Measurements from ENCODE around the gene KCNJ9. TPM values are rescaled to one million over a fixed set of nuclear protein-coding genes. Genes with fewer than 3 reads are reported as not detected.

The KCNJ9 gene
- total RNA-seq, 1 donor from 2014 or later, result 0.05 TPM

DNA sequence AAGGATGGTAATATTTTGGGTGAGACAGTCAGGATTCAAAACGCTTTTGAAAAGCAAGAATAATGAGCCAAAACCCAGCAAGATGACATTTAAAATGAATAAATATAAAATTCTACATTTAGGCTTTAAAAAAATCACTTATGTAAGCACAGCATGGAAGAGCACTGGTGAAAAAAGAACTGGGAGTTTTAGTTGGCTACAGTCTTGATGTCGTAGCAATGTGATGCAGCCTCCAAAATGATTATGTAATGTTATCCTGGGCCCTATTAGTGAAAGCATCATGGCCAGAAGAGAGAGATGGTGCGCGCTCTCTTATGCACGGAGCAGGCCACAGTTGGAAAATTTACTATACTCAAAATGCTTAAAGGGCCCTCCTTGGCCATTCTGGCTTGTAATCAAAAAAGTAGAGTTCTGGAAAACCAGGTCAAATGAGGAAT is 5.1 kb downstream of the KCNJ9 start:
- Mint-ChIP-seq H3K9me3 (ENCODE audit: unreplicated experiment) (no peaks in the 10 kb centered on the region), H3K27me3 (ENCODE audit: unreplicated experiment) (peaks cover 26% of the 10 kb centered on the region), H3K4me3 (ENCODE audit: unreplicated experiment) (no peak overlapping the region), H3K36me3 (ENCODE audit: low read depth, unreplicated experiment) (no peaks in the 10 kb centered on the region), H3K27ac (ENCODE audit: unreplicated experiment) (no peak overlapping the region), H3K4me1 (ENCODE audit: unreplicated experiment) (peaks cover 17% of the 10 kb centered on the region)
- TF ChIP-seq, protein P1, sequence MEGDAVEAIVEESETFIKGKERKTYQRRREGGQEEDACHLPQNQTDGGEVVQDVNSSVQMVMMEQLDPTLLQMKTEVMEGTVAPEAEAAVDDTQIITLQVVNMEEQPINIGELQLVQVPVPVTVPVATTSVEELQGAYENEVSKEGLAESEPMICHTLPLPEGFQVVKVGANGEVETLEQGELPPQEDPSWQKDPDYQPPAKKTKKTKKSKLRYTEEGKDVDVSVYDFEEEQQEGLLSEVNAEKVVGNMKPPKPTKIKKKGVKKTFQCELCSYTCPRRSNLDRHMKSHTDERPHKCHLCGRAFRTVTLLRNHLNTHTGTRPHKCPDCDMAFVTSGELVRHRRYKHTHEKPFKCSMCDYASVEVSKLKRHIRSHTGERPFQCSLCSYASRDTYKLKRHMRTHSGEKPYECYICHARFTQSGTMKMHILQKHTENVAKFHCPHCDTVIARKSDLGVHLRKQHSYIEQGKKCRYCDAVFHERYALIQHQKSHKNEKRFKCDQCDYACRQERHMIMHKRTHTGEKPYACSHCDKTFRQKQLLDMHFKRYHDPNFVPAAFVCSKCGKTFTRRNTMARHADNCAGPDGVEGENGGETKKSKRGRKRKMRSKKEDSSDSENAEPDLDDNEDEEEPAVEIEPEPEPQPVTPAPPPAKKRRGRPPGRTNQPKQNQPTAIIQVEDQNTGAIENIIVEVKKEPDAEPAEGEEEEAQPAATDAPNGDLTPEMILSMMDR (IDR thresholded peaks at IDR 0.05; ENCODE audit: unreplicated experiment), result no peak
- DNase-seq (ENCODE audit: low spot score), result no peak

DNA sequence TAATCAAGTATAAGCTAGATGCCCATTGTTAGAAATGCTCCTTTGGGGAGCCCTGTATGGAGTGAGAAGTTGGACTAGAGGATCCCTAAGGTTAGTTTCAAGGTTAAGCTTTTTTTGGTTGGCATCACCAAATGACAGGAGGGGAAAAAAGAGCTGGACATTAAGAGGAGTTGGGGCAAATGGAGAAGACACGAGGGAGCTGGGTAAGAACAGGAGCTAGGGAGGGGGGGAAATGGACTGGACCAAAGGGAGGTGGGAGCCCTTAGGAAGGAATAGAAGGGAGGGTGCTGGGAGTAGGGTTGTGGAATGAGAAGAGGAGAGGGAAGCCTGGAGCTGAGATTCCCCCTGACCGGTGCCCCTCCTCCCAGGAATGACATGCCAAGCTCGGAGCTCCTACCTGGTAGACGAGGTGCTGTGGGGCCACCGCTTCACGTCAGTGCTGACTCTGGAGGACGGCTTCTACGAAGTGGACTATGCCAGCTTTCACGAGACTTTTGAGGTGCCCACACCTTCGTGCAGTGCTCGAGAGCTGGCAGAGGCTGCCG is 5.9 kb downstream of the KCNJ9 start:
- peaks cover 22% of the 10 kb centered on the region for H3K27me3 Mint-ChIP-seq (ENCODE audit: unreplicated experiment)
- peaks cover 10% of the 10 kb centered on the region for H3K4me1 Mint-ChIP-seq (ENCODE audit: unreplicated experiment)
- no peaks in the 10 kb centered on the region for H3K9me3 Mint-ChIP-seq (ENCODE audit: unreplicated experiment)
- peaks cover 3% of the 10 kb centered on the region for H3K36me3 Mint-ChIP-seq (ENCODE audit: low read depth, unreplicated experiment)
- H3K27ac Mint-ChIP-seq (ENCODE audit: unreplicated experiment), result no peak overlapping the region
- no peak for DNase-seq (ENCODE audit: low spot score)
- TF ChIP-seq, protein P1 (IDR thresholded peaks at IDR 0.05; ENCODE audit: unreplicated experiment), result no peak
- no peak overlapping the region for H3K4me3 Mint-ChIP-seq (ENCODE audit: unreplicated experiment)

DNA sequence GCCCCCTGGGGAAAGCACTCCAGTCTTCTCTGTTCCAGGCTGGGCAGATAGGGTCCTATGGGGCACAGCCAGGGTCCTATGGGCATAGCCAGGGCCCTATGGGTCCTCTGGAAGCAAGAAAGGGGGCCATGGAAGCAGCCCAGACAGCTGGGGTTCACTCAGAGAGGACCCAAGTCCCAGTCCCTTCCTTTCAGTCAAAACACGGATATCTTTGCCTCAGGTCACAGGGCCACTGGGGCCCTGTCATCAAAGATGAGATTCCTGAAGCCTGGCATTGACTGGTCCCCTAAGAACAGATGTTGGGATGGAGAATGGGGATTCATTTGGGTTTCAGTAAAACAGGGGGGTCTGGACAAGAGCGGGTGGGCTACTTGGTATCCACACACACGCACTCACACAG is 8.5 kb downstream of the KCNJ9 start:
- H3K36me3 Mint-ChIP-seq (ENCODE audit: low read depth, unreplicated experiment), result peaks cover 3% of the 10 kb centered on the region
- no peaks in the 10 kb centered on the region for H3K9me3 Mint-ChIP-seq (ENCODE audit: unreplicated experiment)
- no peak overlapping the region for H3K27ac Mint-ChIP-seq (ENCODE audit: unreplicated experiment)
- H3K4me1 Mint-ChIP-seq (ENCODE audit: unreplicated experiment), result peaks cover 3% of the 10 kb centered on the region
- TF ChIP-seq, protein P1 (IDR thresholded peaks at IDR 0.05; ENCODE audit: unreplicated experiment), result no peak
- no peak overlapping the region for H3K4me3 Mint-ChIP-seq (ENCODE audit: unreplicated experiment)
- DNase-seq (ENCODE audit: low spot score), result no peak
- H3K27me3 Mint-ChIP-seq (ENCODE audit: unreplicated experiment), result peaks cover 14% of the 10 kb centered on the region

DNA sequence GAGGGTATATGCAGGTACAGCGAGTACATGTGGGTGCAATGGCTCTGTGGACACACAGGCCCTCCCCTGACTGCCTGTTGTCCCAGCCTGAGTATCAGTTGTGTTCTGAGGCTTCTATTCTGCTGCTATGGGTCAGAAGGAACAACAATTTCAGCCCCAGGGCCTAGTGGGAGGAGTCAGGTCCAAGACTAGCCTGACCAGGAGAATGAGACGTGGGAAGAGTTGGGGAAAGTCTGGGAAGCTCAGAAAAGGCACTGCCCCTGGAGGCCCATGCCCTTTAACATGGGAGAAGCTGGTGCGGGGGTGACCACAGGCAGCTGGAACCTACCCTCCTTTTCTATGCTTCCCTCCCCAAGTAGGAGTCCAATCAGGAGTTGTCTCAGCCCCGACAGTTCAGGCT is 9.4 kb downstream of the KCNJ9 start:
- Mint-ChIP-seq H3K4me3 (ENCODE audit: unreplicated experiment) (no peak overlapping the region), H3K36me3 (ENCODE audit: low read depth, unreplicated experiment) (peaks cover 3% of the 10 kb centered on the region), H3K27me3 (ENCODE audit: unreplicated experiment) (peaks cover 10% of the 10 kb centered on the region), H3K4me1 (ENCODE audit: unreplicated experiment) (peaks cover 4% of the 10 kb centered on the region), H3K9me3 (ENCODE audit: unreplicated experiment) (no peaks in the 10 kb centered on the region), H3K27ac (ENCODE audit: unreplicated experiment) (no peak overlapping the region)
- TF ChIP-seq, protein P1 (IDR thresholded peaks at IDR 0.05; ENCODE audit: unreplicated experiment), result no peak
- DNase-seq (ENCODE audit: low spot score), result no peak

DNA sequence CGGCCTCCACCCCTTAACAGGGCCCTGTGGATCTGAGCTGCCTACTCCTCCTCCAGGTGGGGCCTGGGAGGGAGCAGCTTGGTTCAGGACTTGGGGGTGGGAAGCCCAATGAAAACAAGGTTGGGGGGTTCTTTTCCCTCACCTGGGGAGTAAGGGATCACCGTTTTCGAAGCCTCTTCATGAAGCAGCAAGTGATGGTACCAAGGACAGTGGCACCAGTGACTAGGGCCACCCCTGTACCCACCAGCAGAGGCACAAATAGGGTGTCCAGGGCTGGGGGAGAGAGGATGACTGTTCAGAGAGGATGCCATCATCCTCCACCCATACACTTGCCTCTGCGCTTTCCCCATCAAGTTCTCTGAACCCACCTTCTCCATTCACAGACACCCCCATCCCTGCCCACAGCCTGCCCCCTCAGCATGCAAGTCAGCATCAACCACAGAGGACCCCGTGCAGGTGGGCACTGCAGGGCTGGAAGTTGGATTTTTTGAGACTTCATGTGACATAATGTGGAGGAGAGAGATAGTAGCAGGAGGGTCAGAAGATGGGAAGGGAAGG is 10.4 kb downstream of the KCNJ9 start:
- H3K4me3 Mint-ChIP-seq (ENCODE audit: unreplicated experiment), result no peak overlapping the region
- H3K27me3 Mint-ChIP-seq (ENCODE audit: unreplicated experiment), result peaks cover 9% of the 10 kb centered on the region
- TF ChIP-seq, protein P1 (IDR thresholded peaks at IDR 0.05; ENCODE audit: unreplicated experiment), result no peak
- H3K36me3 Mint-ChIP-seq (ENCODE audit: low read depth, unreplicated experiment), result peaks cover 3% of the 10 kb centered on the region
- peaks cover 7% of the 10 kb centered on the region for H3K4me1 Mint-ChIP-seq (ENCODE audit: unreplicated experiment)
- no peaks in the 10 kb centered on the region for H3K9me3 Mint-ChIP-seq (ENCODE audit: unreplicated experiment)
- H3K27ac Mint-ChIP-seq (ENCODE audit: unreplicated experiment), result no peak overlapping the region
- no peak for DNase-seq (ENCODE audit: low spot score)
